ENCODE data around the gene COPE. TPM values are rescaled to one million over a fixed set of nuclear protein-coding genes. Genes with fewer than 3 reads are reported as not detected.

Gene COPE
- total RNA-seq, 1 experiment from 2014 or later = 177 TPM

DNA sequence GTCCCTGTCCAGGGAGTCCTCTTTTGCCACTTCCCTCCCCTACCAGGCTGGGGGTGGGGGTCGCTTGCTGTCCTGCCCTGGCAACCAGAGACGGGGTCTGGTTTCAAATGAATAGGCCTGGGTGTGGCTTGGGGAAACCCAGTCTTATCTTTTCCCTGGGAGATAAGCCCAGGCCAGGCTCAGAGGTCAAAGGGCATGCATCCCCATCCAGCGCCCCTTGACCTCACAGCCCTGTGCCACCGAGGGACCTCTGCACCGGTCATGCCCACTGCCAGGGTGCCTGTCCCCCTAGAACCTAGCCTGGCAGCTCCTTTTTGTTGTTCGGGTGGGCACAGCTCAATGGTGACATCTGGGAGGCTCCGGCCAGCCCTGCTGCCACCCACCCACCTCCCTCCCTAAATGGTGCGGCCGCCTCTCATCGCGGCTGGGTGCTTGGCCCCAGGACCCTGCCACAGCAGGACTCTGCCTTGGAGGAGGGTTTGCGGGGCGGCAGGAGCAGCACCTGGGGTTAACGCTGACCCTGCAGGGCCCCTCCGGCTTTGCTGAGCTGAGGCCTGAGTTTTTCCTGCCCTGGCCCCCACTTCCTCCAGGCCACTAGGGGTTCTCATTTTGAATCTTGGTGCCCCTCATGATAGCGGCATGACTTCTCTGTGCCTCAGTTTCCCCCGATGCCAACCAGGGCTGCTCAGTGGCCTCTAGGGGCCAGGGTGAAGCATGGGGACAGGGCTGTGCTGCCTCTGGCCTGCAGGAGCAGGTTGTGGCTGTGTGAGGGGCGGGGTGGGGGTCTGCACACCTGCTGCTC, 20.4 kb downstream of the COPE start:
- Histone ChIP-seq H3K27ac (ENCODE audit: low read length) (no peak overlapping the region), H3K4me1 (ENCODE audit: control insufficient read depth, insufficient read depth, low read length) (no peaks in the 10 kb centered on the region; the same call in 1 of the 2 replicates), H3K27me3 (ENCODE audit: control insufficient read depth, insufficient read depth, low read length) (no peaks in the 10 kb centered on the region), H3K4me3 (ENCODE audit: low read depth in 2 of 2, low read length in 2 of 2) (no peak overlapping the region), H3K36me3 (ENCODE audit: control insufficient read depth, insufficient read depth, low read length) (no peaks in the 10 kb centered on the region), H3K9me3 (ENCODE audit: control insufficient read depth, insufficient read depth, low read depth, low read length) (no peaks in the 10 kb centered on the region)
- ATAC-seq (no peak), DNase-seq (ENCODE audit: low read depth, low spot score) (no peak)
- ChIA-PET CTCF (interaction anchor here (0.6 kb wide), 1 partner anchor 226 kb away, joined by 3 read pairs; no protein-coding TSS in a partner anchor), POLR2A (no interaction called here)
- in situ Hi-C loops (cut with HindIII; ENCODE audit: low pct_unique_long_range_greater_than_20kb, low sequenced_read_pairs) = no loop called here
- no peak for TF ChIP-seq CTCF (IDR thresholded peaks at IDR 0.05)
- TF ChIP-seq SIN3A (IDR thresholded peaks at IDR 0.05; ENCODE audit: borderline replicate concordance, insufficient read depth, low read depth, low read length) = no peak
- TF ChIP-seq REST (IDR thresholded peaks at IDR 0.05; ENCODE audit: insufficient read depth in 1 of 2, low read depth in 2 of 2, low read length in 1 of 2) = no peak
- TF ChIP-seq TCF7L2 (IDR thresholded peaks at IDR 0.05; ENCODE audit: low read depth, low read length) = no peak
- no peak for TF ChIP-seq POLR2AphosphoS5 (IDR thresholded peaks at IDR 0.05; ENCODE audit: low read depth, low read length)
- no TSS peak for BruUV-seq (replicated peaks)
- intact Hi-C loops (cut with micrococcal nuclease; ENCODE audit: unreplicated experiment) = no loop called here

DNA sequence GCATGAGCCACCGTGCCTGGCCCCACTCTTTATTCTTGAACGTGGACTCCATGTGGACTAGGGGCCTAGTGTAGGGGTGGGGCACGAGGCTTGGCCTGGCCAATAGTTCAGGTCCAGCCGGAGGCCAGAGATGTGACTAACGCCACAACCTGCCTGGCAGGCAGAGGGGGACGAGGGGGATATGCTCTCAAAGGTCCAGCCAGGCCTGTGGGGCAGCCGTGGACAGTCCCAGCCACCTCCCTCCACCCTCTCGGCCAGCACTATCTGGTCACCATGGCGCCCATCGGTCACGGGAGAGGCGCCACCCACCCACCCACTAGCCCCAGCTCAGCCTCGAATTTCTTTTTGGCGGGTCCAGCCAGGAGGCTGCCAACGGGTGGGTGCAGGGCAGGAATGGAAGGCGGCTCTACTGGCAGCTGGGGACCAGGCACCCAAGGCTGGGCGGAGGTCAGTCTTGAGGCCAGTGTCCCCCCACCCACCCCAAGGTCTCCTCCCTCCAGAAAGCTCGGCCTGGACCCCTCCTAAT, 21.0 kb downstream of the COPE start:
- no peak for DNase-seq (ENCODE audit: low read depth, low spot score)
- in situ Hi-C loops (cut with HindIII; ENCODE audit: low pct_unique_long_range_greater_than_20kb, low sequenced_read_pairs) = no loop called here
- H3K36me3 ChIP-seq (ENCODE audit: control insufficient read depth, insufficient read depth, low read length) = no peaks in the 10 kb centered on the region
- no peak for ATAC-seq
- ChIA-PET POLR2A (no interaction called here), CTCF (interaction anchor here (0.6 kb wide), 1 partner anchor 226 kb away, joined by 3 read pairs; no protein-coding TSS in a partner anchor)
- no peak overlapping the region for H3K4me3 ChIP-seq (ENCODE audit: low read depth in 2 of 2, low read length in 2 of 2)
- no peaks in the 10 kb centered on the region for H3K27me3 ChIP-seq (ENCODE audit: control insufficient read depth, insufficient read depth, low read length)
- no peaks in the 10 kb centered on the region for H3K9me3 ChIP-seq (ENCODE audit: control insufficient read depth, insufficient read depth, low read depth, low read length)
- TF ChIP-seq TCF7L2 (IDR thresholded peaks at IDR 0.05; ENCODE audit: low read depth, low read length) (no peak), REST (IDR thresholded peaks at IDR 0.05; ENCODE audit: insufficient read depth in 1 of 2, low read depth in 2 of 2, low read length in 1 of 2) (no peak), CTCF (IDR thresholded peaks at IDR 0.05) (no peak)
- no peak overlapping the region for H3K27ac ChIP-seq (ENCODE audit: low read length)
- intact Hi-C loops (cut with micrococcal nuclease; ENCODE audit: unreplicated experiment) = no loop called here
- no peaks in the 10 kb centered on the region; the same call in 1 of the 2 replicates for H3K4me1 ChIP-seq (ENCODE audit: control insufficient read depth, insufficient read depth, low read length)
- BruUV-seq (replicated peaks) = no TSS peak

Measured in Panc1 (cell line).